ENCODE results near the gene SETD1B. TPM values are rescaled to one million over a fixed set of nuclear protein-coding genes. Genes with fewer than 3 reads are reported as not detected.

SETD1B gene
- total and polyA plus RNA-seq, 2 of the 4 experiments (the other 2 are of a cell fraction), result 0.90 to 5.1 TPM

DNA sequence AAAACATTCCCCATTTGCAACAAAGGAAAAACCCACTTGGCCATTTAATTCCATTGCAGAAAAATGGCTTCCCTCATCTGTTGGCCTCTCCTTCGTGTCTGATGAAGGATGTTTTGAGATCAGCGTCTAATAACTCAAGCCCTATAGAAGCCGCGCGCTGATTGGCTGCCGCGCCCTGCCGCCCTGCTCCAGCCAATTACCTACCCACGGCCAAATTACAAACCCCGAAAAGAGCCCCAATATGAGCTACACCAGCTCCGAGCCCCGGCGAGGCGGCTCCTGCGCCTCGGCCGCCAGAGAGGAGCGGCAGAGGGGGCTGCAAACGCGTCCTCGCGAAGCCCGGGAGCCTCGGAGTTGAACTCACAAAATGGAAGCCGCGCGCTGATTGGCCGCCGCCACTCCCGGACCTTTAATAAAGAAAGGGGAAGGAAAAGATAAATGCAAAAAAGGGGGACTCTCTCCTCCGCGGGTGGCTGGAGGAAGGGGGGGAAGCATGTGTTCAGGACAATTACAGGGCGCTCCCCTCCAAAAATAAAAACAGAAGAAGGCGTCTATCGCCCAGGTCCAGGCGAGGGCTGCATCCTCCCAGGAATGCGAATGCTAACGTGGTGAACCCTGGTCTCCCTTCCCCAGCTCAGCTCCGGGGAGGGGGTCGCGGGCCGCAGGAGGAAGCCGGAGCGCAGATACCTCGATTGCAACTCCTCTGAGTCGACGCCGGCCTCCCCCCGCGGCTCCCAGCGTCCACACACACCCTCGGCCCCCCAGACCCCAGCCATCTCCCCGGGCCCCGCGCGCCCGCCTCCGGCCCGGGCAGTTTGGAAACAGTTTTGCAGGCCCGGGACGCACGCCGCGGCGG is 738 bp upstream of the SETD1B start:
- intact Hi-C loops (cut with micrococcal nuclease) (no loop called here), in situ Hi-C loops (cut with MboI; ENCODE audit: low sequenced_read_pairs) (no loop called here), dilution Hi-C loops (cut with HindIII; ENCODE audit: low sequenced_read_pairs, unreplicated experiment) (no loop called here)
- Histone ChIP-seq H2BK20ac (ENCODE audit: low read depth, low read length) (no peak overlapping the region), H3K4me2 (ENCODE audit: low read depth, low read length) (peak overlapping the region; percentile 96), H2AK9ac (replicated peaks; ENCODE audit: low read depth, low read length, poor library complexity) (peak overlapping the region; percentile 98), H3K79me1 (ENCODE audit: low read depth in 1 of 2, low read length in 2 of 2) (peaks cover 10 to 48% of the 10 kb centered on the region in 2 experiments; a peak in 3 of 4 replicates), H4K5ac (ENCODE audit: low read depth, low read length) (peak overlapping the region; percentile 98), H3K36me3 (ENCODE audit: control insufficient read depth, insufficient read depth, low read length) (peaks cover 10% of the 10 kb centered on the region), H3K27ac (ENCODE audit: insufficient read depth, low read length) (peak overlapping the region; percentile 97), H2BK15ac (ENCODE audit: low read depth, low read length) (peak overlapping the region; percentile 65; the same call in 1 of the 3 replicates), H3K4me1 (ENCODE audit: control insufficient read depth, insufficient read depth, low read length) (peaks cover 23% of the 10 kb centered on the region), H2BK120ac (ENCODE audit: low read depth, low read length) (peak overlapping the region; percentile 85), H3K4me3 (ENCODE audit: insufficient read depth, low read depth, low read length) (peak overlapping the region; percentile 82), H2BK5ac (ENCODE audit: low read depth, low read length, poor library complexity, severe bottlenecking) (peak overlapping the region; percentile 99), H4K8ac (ENCODE audit: low read depth in 2 of 2, low read length in 2 of 2) (peak overlapping the region; percentile 93 to 99), H3K23ac (ENCODE audit: low read depth, low read length) (peak overlapping the region; percentile 100), H2AK5ac (ENCODE audit: low read depth, low read length) (peak overlapping the region; percentile 97), H3K9me1 (ENCODE audit: insufficient read depth, low read length) (peaks cover 4% of the 10 kb centered on the region; the same call in 1 of the 2 replicates), H3K9ac (ENCODE audit: low read depth, low read length) (peak overlapping the region; percentile 95), H2AFZ (replicated peaks; ENCODE audit: low read length, poor library complexity) (peak overlapping the region; percentile 87), H3K56ac (ENCODE audit: extremely low read depth, insufficient read depth, low read length) (peak overlapping the region; percentile 99), H4K91ac (ENCODE audit: insufficient read depth, low read depth, low read length) (peak overlapping the region; percentile 99), H4K20me1 (ENCODE audit: insufficient read depth, low read length) (peaks cover 25% of the 10 kb centered on the region), H3K4ac (ENCODE audit: low read depth, low read length) (peak overlapping the region; percentile 99), H3K27me3 (ENCODE audit: control insufficient read depth, insufficient read depth, low read length) (no peaks in the 10 kb centered on the region), H3K18ac (ENCODE audit: low read depth, low read length) (peak overlapping the region; percentile 98), H3K14ac (replicated peaks; ENCODE audit: low read depth, low read length) (peak overlapping the region; percentile 100), H3K9me3 (ENCODE audit: control insufficient read depth, insufficient read depth, low read length) (no peaks in the 10 kb centered on the region)
- ChIA-PET POLR2A (ENCODE audit: unreplicated experiment) (interaction anchor here (0.5 to 3.4 kb wide), 6 partner anchors 8 to 264 kb away, joined by 3 to 20 read pairs (median 4); no protein-coding TSS in a partner anchor), CTCF (interaction anchor here (1.0 to 2.3 kb wide), 2 partner anchors 9 to 85 kb away, joined by 3 to 8 read pairs; partner anchors contain the start of genes PSMD9 and RHOF)
- ATAC-seq (ENCODE audit: low read depth) (peak; percentile 50), DNase-seq (peak; percentile 96)
- 3% methylated on average over 5 of the region's 65 CpGs; no CpG with 5 or more reads in 1 of the 2 experiments for WGBS, 2 experiments (ENCODE audit: extremely low coverage in 2 of 2, insufficient read length in 1 of 2)
- no TSS peak for BruUV-seq (replicated peaks)
- TF ChIP-seq, protein P1, sequence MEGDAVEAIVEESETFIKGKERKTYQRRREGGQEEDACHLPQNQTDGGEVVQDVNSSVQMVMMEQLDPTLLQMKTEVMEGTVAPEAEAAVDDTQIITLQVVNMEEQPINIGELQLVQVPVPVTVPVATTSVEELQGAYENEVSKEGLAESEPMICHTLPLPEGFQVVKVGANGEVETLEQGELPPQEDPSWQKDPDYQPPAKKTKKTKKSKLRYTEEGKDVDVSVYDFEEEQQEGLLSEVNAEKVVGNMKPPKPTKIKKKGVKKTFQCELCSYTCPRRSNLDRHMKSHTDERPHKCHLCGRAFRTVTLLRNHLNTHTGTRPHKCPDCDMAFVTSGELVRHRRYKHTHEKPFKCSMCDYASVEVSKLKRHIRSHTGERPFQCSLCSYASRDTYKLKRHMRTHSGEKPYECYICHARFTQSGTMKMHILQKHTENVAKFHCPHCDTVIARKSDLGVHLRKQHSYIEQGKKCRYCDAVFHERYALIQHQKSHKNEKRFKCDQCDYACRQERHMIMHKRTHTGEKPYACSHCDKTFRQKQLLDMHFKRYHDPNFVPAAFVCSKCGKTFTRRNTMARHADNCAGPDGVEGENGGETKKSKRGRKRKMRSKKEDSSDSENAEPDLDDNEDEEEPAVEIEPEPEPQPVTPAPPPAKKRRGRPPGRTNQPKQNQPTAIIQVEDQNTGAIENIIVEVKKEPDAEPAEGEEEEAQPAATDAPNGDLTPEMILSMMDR (conservative IDR thresholded peaks at IDR 0.05; ENCODE audit: low read depth, low read length), result 0 out of 2 replicates have a peak, but pooled peaks have one; percentile 13
- TF ChIP-seq FOS (IDR thresholded peaks at IDR 0.05; ENCODE audit: low read depth, low read length), result no peak
- peak; percentile 46; the same call in 1 of the 2 replicates for TF ChIP-seq MAZ (IDR thresholded peaks at IDR 0.05; ENCODE audit: borderline replicate concordance, low read depth, low read length)
- TF ChIP-seq CEBPB (IDR thresholded peaks at IDR 0.05; ENCODE audit: low read depth, low read length), result no peak
- TF ChIP-seq, protein P2, sequence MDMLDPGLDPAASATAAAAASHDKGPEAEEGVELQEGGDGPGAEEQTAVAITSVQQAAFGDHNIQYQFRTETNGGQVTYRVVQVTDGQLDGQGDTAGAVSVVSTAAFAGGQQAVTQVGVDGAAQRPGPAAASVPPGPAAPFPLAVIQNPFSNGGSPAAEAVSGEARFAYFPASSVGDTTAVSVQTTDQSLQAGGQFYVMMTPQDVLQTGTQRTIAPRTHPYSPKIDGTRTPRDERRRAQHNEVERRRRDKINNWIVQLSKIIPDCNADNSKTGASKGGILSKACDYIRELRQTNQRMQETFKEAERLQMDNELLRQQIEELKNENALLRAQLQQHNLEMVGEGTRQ (IDR thresholded peaks at IDR 0.05; ENCODE audit: low read depth, low read length), result no peak
- TF ChIP-seq BHLHE40 (IDR thresholded peaks at IDR 0.05; ENCODE audit: low read depth, low read length), result no peak
- TF ChIP-seq RCOR1 (IDR thresholded peaks at IDR 0.05; ENCODE audit: insufficient replicate concordance, low read length), result no peak
- TF ChIP-seq RAD21 (IDR thresholded peaks at IDR 0.05; ENCODE audit: low read length), result no peak
- TF ChIP-seq NFE2L2 (IDR thresholded peaks at IDR 0.05; ENCODE audit: low read depth, low read length), result no peak
- TF ChIP-seq MXI1 (IDR thresholded peaks at IDR 0.05; ENCODE audit: borderline replicate concordance, low read depth, low read length), result peak; percentile 32; the same call in 1 of the 2 replicates
- TF ChIP-seq SMC3 (IDR thresholded peaks at IDR 0.05; ENCODE audit: low read depth, low read length), result no peak
- TF ChIP-seq CHD1 (IDR thresholded peaks at IDR 0.05; ENCODE audit: low read depth, low read length), result 0 out of 2 replicates have a peak, but pooled peaks have one; percentile 56

Measured in IMR-90 (cell line).